Neural cell (in vitro differentiated cells): ENCODE data around the gene EGR4. TPM values are rescaled to one million over a fixed set of nuclear protein-coding genes. Genes with fewer than 3 reads are reported as not detected.

Experiments
- H2AFZ ChIP-seq: fragments of 200-600, 300-800 bp; sonication (generic), shearing (Covaris generic); 2 replicates; pipeline ENCODE4 v1.6.0; 2014; ENCODE audit warnings: low read depth, mild to moderate bottlenecking, antibody characterized with exemption, low read length, moderate library complexity
- H3F3A ChIP-seq: fragments of 200-600 bp; shearing (Covaris generic); 2 replicates; pipeline ENCODE4 v1.6.1; 2016; ENCODE audit warnings: mild to moderate bottlenecking, moderate library complexity, mixed read lengths, antibody characterized with exemption, low read length; ENCODE audit not compliant: insufficient read depth, poor library complexity, severe bottlenecking
- H3K27ac ChIP-seq: fragments of 200-600, 300-800 bp; sonication (generic), shearing (Covaris generic); 2 replicates; pipeline ENCODE4 v1.5.1; 2014; ENCODE audit warnings: mild to moderate bottlenecking, low read length, moderate library complexity
- H3K27me3 ChIP-seq: fragments of 300-800, 200-600 bp; sonication (generic), shearing (Covaris generic); 2 replicates; pipeline ENCODE4 v1.6.0; 2014; ENCODE audit warnings: mild to moderate bottlenecking, low read depth, low read length, moderate library complexity; ENCODE audit not compliant: insufficient read depth
- H3K36me3 ChIP-seq: fragments of 300-800, 200-600 bp; sonication (generic), shearing (Covaris generic); 2 replicates; pipeline ENCODE4 v1.5.1; 2014; ENCODE audit warnings: mild to moderate bottlenecking, antibody characterized with exemption, low read length, moderate library complexity; ENCODE audit not compliant: insufficient read depth
- H3K4me2 ChIP-seq: fragments of 300-800, 200-600 bp; sonication (generic), shearing (Covaris generic); 2 replicates; pipeline ENCODE4 v1.6.0; 2014; ENCODE audit warnings: mild to moderate bottlenecking, low read length
- H3K4me3 ChIP-seq: fragments of 300-800, 200-600 bp; sonication (generic), shearing (Covaris generic); 2 replicates; pipeline ENCODE4 v1.5.1; 2014; ENCODE audit warnings: mild to moderate bottlenecking, low read length, moderate library complexity
- H3K79me2 ChIP-seq: fragments of 200-600 bp; shearing (Covaris generic); replicated peaks from 2 replicates; pipeline ENCODE4 v1.6.0; 2014; ENCODE audit warnings: mild to moderate bottlenecking, low read length, moderate library complexity; ENCODE audit not compliant: insufficient read depth
- H3K9ac ChIP-seq: fragments of 300-800, 200-600 bp; sonication (generic), shearing (Covaris generic); 2 replicates; pipeline ENCODE4 v1.6.1; 2016; ENCODE audit warnings: mild to moderate bottlenecking, low read length, mixed read lengths
- H3K9me2 ChIP-seq: fragments of 200-600 bp; shearing (Covaris generic); 2 replicates; pipeline ENCODE4 v1.6.1; 2016; ENCODE audit warnings: mild to moderate bottlenecking, low read length, mixed read lengths; ENCODE audit not compliant: insufficient read depth
- H3K9me3 ChIP-seq: fragments of 200-600, 300-800 bp; sonication (generic), shearing (Covaris generic); 2 replicates; pipeline ENCODE4 v1.6.1; 2016; ENCODE audit warnings: mild to moderate bottlenecking, mixed run types, low read length, moderate library complexity, mixed read lengths
- H4K20me1 ChIP-seq: fragments of 200-600 bp; shearing (Covaris generic); 2 replicates; pipeline ENCODE4 v1.6.1; 2016; ENCODE audit warnings: mild to moderate bottlenecking, mixed run types; ENCODE audit not compliant: insufficient read depth
- EP300 ChIP-seq: fragments of 450-650 bp; conservative IDR thresholded peaks from 2 replicates; pipeline ENCODE4 v1.6.1; 2014; ENCODE audit warnings: antibody characterized with exemption, mild to moderate bottlenecking, moderate library complexity; ENCODE audit not compliant: poor library complexity, severe bottlenecking
- EZH2 ChIP-seq: fragments of 200-600, 300-800 bp; shearing (Covaris generic), sonication (generic); IDR thresholded peaks from 2 replicates; pipeline ENCODE4 v1.6.1; 2014; ENCODE audit warnings: antibody characterized with exemption, low read length, borderline replicate concordance, mild to moderate bottlenecking; ENCODE audit not compliant: insufficient read depth, poor library complexity, severe bottlenecking
- MXI1 ChIP-seq: fragments of 450-650 bp; conservative IDR thresholded peaks from 2 replicates; pipeline ENCODE4 v1.6.1; 2014; ENCODE audit warnings: antibody characterized with exemption, mild to moderate bottlenecking; ENCODE audit not compliant: poor library complexity, severe bottlenecking
- POLR2AphosphoS5 ChIP-seq: IDR thresholded peaks from 2 replicates; pipeline ENCODE4 v1.6.1; 2012
- RAD21 ChIP-seq: fragments of 450-650 bp; conservative IDR thresholded peaks from 2 replicates; pipeline ENCODE4 v1.6.1; 2014; ENCODE audit warnings: antibody characterized with exemption, mild to moderate bottlenecking, moderate library complexity
- SMC3 ChIP-seq: fragments of 450-650 bp; conservative IDR thresholded peaks from 2 replicates; pipeline ENCODE4 v1.6.1; 2014; ENCODE audit warnings: antibody characterized with exemption, mild to moderate bottlenecking, moderate library complexity; ENCODE audit not compliant: poor library complexity
- TAF1 ChIP-seq: IDR thresholded peaks from 2 replicates; pipeline ENCODE4 v1.6.1; 2012; ENCODE audit warnings: low read depth
- polyA plus RNA-seq: library from polyadenylated mRNA; depleted of rRNA; stranded (reverse); fragments of >200 nt; gene quantifications from 2 replicates; pipeline ENCODE4 v1.2.3, GENCODE V29; 2014
- TF ChIP-seq, protein P1 (sequence below): fragments of 450-650 bp; IDR thresholded peaks from 2 replicates; pipeline ENCODE4 v1.5.1; 2014; ENCODE audit warnings: antibody characterized with exemption, mild to moderate bottlenecking, moderate library complexity; ENCODE audit not compliant: poor library complexity, severe bottlenecking
- TF ChIP-seq, protein P2 (sequence below): IDR thresholded peaks from 2 replicates; pipeline ENCODE4 v1.6.1; 2012; ENCODE audit warnings: borderline replicate concordance

The EGR4 gene
- polyA plus RNA-seq, 1 donor from 2014 or later: not detected

GRCh38 chr2:73259704-73260337 is 33.5 kb downstream of the EGR4 start:
- Histone ChIP-seq H2AFZ (no peak overlapping the region), H3K27me3 (no peaks in the 10 kb centered on the region), H3K9me2 (no peaks in the 10 kb centered on the region), H4K20me1 (no peaks in the 10 kb centered on the region), H3F3A (no peaks in the 10 kb centered on the region), H3K9me3 (no peaks in the 10 kb centered on the region), H3K4me2 (no peak overlapping the region), H3K79me2 (no peaks in the 10 kb centered on the region), H3K9ac (no peak overlapping the region), H3K36me3 (peaks cover 1% of the 10 kb centered on the region), H3K4me3 (no peak overlapping the region), H3K27ac (no peak overlapping the region)
- TF ChIP-seq, protein P1, sequence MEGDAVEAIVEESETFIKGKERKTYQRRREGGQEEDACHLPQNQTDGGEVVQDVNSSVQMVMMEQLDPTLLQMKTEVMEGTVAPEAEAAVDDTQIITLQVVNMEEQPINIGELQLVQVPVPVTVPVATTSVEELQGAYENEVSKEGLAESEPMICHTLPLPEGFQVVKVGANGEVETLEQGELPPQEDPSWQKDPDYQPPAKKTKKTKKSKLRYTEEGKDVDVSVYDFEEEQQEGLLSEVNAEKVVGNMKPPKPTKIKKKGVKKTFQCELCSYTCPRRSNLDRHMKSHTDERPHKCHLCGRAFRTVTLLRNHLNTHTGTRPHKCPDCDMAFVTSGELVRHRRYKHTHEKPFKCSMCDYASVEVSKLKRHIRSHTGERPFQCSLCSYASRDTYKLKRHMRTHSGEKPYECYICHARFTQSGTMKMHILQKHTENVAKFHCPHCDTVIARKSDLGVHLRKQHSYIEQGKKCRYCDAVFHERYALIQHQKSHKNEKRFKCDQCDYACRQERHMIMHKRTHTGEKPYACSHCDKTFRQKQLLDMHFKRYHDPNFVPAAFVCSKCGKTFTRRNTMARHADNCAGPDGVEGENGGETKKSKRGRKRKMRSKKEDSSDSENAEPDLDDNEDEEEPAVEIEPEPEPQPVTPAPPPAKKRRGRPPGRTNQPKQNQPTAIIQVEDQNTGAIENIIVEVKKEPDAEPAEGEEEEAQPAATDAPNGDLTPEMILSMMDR: no peak
- TF ChIP-seq TAF1 (no peak), POLR2AphosphoS5 (no peak), EZH2 (no peak), RAD21 (no peak), EP300 (no peak), MXI1 (no peak), SMC3 (no peak)
- TF ChIP-seq, protein P2, sequence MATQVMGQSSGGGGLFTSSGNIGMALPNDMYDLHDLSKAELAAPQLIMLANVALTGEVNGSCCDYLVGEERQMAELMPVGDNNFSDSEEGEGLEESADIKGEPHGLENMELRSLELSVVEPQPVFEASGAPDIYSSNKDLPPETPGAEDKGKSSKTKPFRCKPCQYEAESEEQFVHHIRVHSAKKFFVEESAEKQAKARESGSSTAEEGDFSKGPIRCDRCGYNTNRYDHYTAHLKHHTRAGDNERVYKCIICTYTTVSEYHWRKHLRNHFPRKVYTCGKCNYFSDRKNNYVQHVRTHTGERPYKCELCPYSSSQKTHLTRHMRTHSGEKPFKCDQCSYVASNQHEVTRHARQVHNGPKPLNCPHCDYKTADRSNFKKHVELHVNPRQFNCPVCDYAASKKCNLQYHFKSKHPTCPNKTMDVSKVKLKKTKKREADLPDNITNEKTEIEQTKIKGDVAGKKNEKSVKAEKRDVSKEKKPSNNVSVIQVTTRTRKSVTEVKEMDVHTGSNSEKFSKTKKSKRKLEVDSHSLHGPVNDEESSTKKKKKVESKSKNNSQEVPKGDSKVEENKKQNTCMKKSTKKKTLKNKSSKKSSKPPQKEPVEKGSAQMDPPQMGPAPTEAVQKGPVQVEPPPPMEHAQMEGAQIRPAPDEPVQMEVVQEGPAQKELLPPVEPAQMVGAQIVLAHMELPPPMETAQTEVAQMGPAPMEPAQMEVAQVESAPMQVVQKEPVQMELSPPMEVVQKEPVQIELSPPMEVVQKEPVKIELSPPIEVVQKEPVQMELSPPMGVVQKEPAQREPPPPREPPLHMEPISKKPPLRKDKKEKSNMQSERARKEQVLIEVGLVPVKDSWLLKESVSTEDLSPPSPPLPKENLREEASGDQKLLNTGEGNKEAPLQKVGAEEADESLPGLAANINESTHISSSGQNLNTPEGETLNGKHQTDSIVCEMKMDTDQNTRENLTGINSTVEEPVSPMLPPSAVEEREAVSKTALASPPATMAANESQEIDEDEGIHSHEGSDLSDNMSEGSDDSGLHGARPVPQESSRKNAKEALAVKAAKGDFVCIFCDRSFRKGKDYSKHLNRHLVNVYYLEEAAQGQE: no peak

DNA sequence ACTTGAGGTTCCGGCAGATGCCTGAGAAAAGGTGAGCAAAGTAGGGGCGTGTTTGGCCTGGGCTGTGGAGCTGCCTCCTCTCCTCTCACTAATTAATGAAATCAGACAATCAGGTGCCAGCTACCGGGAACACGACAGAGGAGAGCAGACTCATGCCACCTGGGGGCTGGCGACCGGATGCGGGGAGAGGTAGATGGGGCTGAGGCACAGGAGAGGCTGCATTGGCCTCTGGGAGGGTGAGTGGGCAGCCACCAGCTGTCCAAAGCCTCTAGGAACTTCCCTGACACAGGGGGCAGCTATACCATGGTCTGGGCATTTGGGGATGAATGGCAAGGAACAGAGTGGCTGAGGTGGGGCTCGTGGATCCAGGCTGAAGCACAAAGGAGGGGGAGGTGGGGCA is 34.1 kb downstream of the EGR4 start:
- Histone ChIP-seq H2AFZ (no peak overlapping the region), H3K36me3 (peaks cover 4% of the 10 kb centered on the region), H3K27me3 (no peaks in the 10 kb centered on the region)

More for the DNA sequence above, 34.1 kb downstream of the EGR4 start:
- no peaks in the 10 kb centered on the region for H3F3A ChIP-seq
- H3K9me2 ChIP-seq: no peaks in the 10 kb centered on the region
- H3K9ac ChIP-seq: no peak overlapping the region
- no peaks in the 10 kb centered on the region for H3K9me3 ChIP-seq
- H3K79me2 ChIP-seq: no peaks in the 10 kb centered on the region
- H3K4me3 ChIP-seq: no peak overlapping the region
- no peak for TF ChIP-seq SMC3
- TF ChIP-seq TAF1: no peak
- no peak for TF ChIP-seq POLR2AphosphoS5
- TF ChIP-seq, protein P1: no peak
- TF ChIP-seq, protein P2: no peak
- no peak overlapping the region for H3K27ac ChIP-seq
- no peaks in the 10 kb centered on the region for H4K20me1 ChIP-seq
- H3K4me2 ChIP-seq: no peak overlapping the region
